ENCODE data around the gene SLC23A3. TPM values are rescaled to one million over a fixed set of nuclear protein-coding genes. Genes with fewer than 3 reads are reported as not detected.
A peak's percentile ranks its signal among the peaks of the same experiment; 100 is the strongest.

Gene SLC23A3
- polyA plus RNA-seq, 3 donors, result 1.1 TPM; not detected in 2

- no peak overlapping the region for H3K4me3 Mint-ChIP-seq
- H3K4me1 ChIP-seq (ENCODE audit: control insufficient read depth in 1 of 2, insufficient read depth in 2 of 2, low read length in 2 of 2), result peaks cover 15 to 18% of the 10 kb centered on the region in 2 donors
- H3K4me3 ChIP-seq (replicated peaks in 1 of 3; ENCODE audit: low read depth in 2 of 3, low read length in 3 of 3), result no peak overlapping the region
- peaks cover 0 to 3% (median 2%) of the 10 kb centered on the region in 3 donors for H3K27me3 Mint-ChIP-seq (ENCODE audit: low read depth in 3 of 3)
- H3K4me2 ChIP-seq (replicated peaks; ENCODE audit: extremely low read depth, low read length, poor library complexity, severe bottlenecking), result no peak overlapping the region
- H3K27ac ChIP-seq (ENCODE audit: low read depth in 1 of 2, low read length in 2 of 2), result no peak overlapping the region
- no peak for DNase-seq
- H3K9ac ChIP-seq (ENCODE audit: insufficient read depth, low read length, poor library complexity, severe bottlenecking), result no peak overlapping the region
- peaks cover 29 to 43% of the 10 kb centered on the region in 2 donors for H3K36me3 Mint-ChIP-seq
- H2AFZ ChIP-seq (ENCODE audit: insufficient read depth, low read depth, low read length, poor library complexity, severe bottlenecking), result no peak overlapping the region
- peak overlapping the region in 1 of 7 donors; percentile 70 for H3K27ac Mint-ChIP-seq
- no peaks in the 10 kb centered on the region for H4K20me1 ChIP-seq (ENCODE audit: insufficient read depth, low read length)
- no peak for TF ChIP-seq CTCF (IDR thresholded peaks at IDR 0.05)
- H3K9me3 Mint-ChIP-seq, result no peaks in the 10 kb centered on the region
- H3K36me3 ChIP-seq (replicated peaks in 1 of 2; ENCODE audit: control insufficient read depth in 1 of 2, insufficient read depth in 2 of 2, low read length in 2 of 2), result peaks cover 22 to 36% of the 10 kb centered on the region in 2 donors
- H3K9me3 ChIP-seq (replicated peaks in 1 of 2; ENCODE audit: control insufficient read depth in 1 of 2, insufficient read depth in 1 of 2, low read length in 2 of 2), result no peaks in the 10 kb centered on the region
- no peaks in the 10 kb centered on the region for H3K27me3 ChIP-seq (ENCODE audit: control insufficient read depth in 2 of 2, insufficient read depth in 2 of 2, low read length in 2 of 2)
- intact Hi-C loops (cut with micrococcal nuclease), result loop anchor here in 1 of 2 donors (10.0 kb wide), 1 partner anchor 163 kb away; the partner anchor contains the start of gene CRYBA2
- peaks cover 17% of the 10 kb centered on the region for H3K4me1 Mint-ChIP-seq
- WGBS (ENCODE audit: insufficient coverage), result 100% methylated on average over 4 of the region's 4 CpGs
- no peaks in the 10 kb centered on the region for H3K79me2 ChIP-seq (ENCODE audit: insufficient read depth, low read length)
Observed at GRCh38 chr2:219158025-219158424, 11.8 kb downstream of the SLC23A3 start.

- WGBS (ENCODE audit: insufficient coverage), result 95% methylated on average over 4 of the region's 8 CpGs
- intact Hi-C loops (cut with micrococcal nuclease), result loop anchor here in 1 of 2 donors (10.0 kb wide), 1 partner anchor 163 kb away; the partner anchor contains the start of gene CRYBA2
- H3K4me3 Mint-ChIP-seq, result no peak overlapping the region
Observed at GRCh38 chr2:219157396-219157795, 12.4 kb downstream of the SLC23A3 start.

More at GRCh38 chr2:219157396-219157795, 12.4 kb downstream of the SLC23A3 start:
- H3K4me2 ChIP-seq (replicated peaks; ENCODE audit: extremely low read depth, low read length, poor library complexity, severe bottlenecking), result no peak overlapping the region
- peaks cover 22 to 38% of the 10 kb centered on the region in 2 donors for H3K36me3 ChIP-seq (replicated peaks in 1 of 2; ENCODE audit: control insufficient read depth in 1 of 2, insufficient read depth in 2 of 2, low read length in 2 of 2)
- Mint-ChIP-seq H3K27me3 (ENCODE audit: low read depth in 3 of 3) (peaks cover 0 to 3% (median 2%) of the 10 kb centered on the region in 3 donors), H3K4me1 (peaks cover 15% of the 10 kb centered on the region), H3K27ac (peak overlapping the region in 1 of 7 donors; percentile 8), H3K9me3 (no peaks in the 10 kb centered on the region), H3K36me3 (peaks cover 27 to 43% of the 10 kb centered on the region in 2 donors)
- no peak overlapping the region for H2AFZ ChIP-seq (ENCODE audit: insufficient read depth, low read depth, low read length, poor library complexity, severe bottlenecking)
- no peak for TF ChIP-seq CTCF (IDR thresholded peaks at IDR 0.05)
- H3K4me3 ChIP-seq (replicated peaks in 1 of 3; ENCODE audit: low read depth in 2 of 3, low read length in 3 of 3), result no peak overlapping the region
- no peaks in the 10 kb centered on the region for H4K20me1 ChIP-seq (ENCODE audit: insufficient read depth, low read length)
- no peaks in the 10 kb centered on the region for H3K79me2 ChIP-seq (ENCODE audit: insufficient read depth, low read length)
- H3K9ac ChIP-seq (ENCODE audit: insufficient read depth, low read length, poor library complexity, severe bottlenecking), result no peak overlapping the region
- H3K4me1 ChIP-seq (ENCODE audit: control insufficient read depth in 1 of 2, insufficient read depth in 2 of 2, low read length in 2 of 2), result peaks cover 15 to 18% of the 10 kb centered on the region in 2 donors
- H3K27me3 ChIP-seq (ENCODE audit: control insufficient read depth in 2 of 2, insufficient read depth in 2 of 2, low read length in 2 of 2), result no peaks in the 10 kb centered on the region
- no peak overlapping the region for H3K27ac ChIP-seq (ENCODE audit: low read depth in 1 of 2, low read length in 2 of 2)
- no peaks in the 10 kb centered on the region for H3K9me3 ChIP-seq (replicated peaks in 1 of 2; ENCODE audit: control insufficient read depth in 1 of 2, insufficient read depth in 1 of 2, low read length in 2 of 2)
- no peak for DNase-seq
